H1 (cell line): Measurements from ENCODE around the gene OLA1. TPM values are rescaled to one million over a fixed set of nuclear protein-coding genes. Genes with fewer than 3 reads are reported as not detected.

Source experiments
- CTCF ChIA-PET: fragments of 300-600 bp; sonication (Branson Sonifier 250); formaldehyde crosslinking; loops from one replicate; lab custom pipeline; 2021; ENCODE audit not compliant: partially characterized antibody; lab: Charles Lee
- POLR2A ChIA-PET: fragments of 300-600 bp; sonication (Branson Sonifier 250); formaldehyde crosslinking; loops from one replicate; lab custom pipeline; 2021; ENCODE audit warnings: inconsistent platforms; ENCODE audit not compliant: partially characterized antibody; lab: Charles Lee
- DNase-seq, 2 experiments: peaks; one replicate each; pipeline versions ENCODE4 v3.0.0 to v3.0.0-alpha.2; 2010 to 2022; ENCODE audit warnings: low spot score in 2 of 2, low read depth in 1 of 2, mixed read lengths in 1 of 2
- FAIRE-seq: peaks from 2 replicates; lab custom pipeline; 2011; peaks lifted over from hg19 to GRCh38; lab: Jason Lieb, UNC
- H2AFZ ChIP-seq: 2 replicates; pipeline ENCODE4 v1.8.1; 2012; ENCODE audit warnings: low read length, inconsistent platforms
- H2AK5ac ChIP-seq: 2 replicates; pipeline ENCODE4 v1.6.1; 2013; ENCODE audit warnings: low read depth, low read length
- H2BK120ac ChIP-seq: replicated peaks from 2 replicates; pipeline ENCODE3; 2013; ENCODE audit warnings: low read depth, low read length, inconsistent platforms
- H2BK12ac ChIP-seq: 2 replicates; pipeline ENCODE4 v1.6.1; 2013; ENCODE audit warnings: low read depth, low read length
- H2BK15ac ChIP-seq: 2 replicates; pipeline ENCODE4 v1.6.1; 2013; ENCODE audit warnings: low read length
- H2BK20ac ChIP-seq: 2 replicates; pipeline ENCODE4 v1.6.1; 2013; ENCODE audit warnings: low read length
- H2BK5ac ChIP-seq: 2 replicates; pipeline ENCODE4 v1.6.1; 2013; ENCODE audit warnings: low read depth, low read length
- H3K14ac ChIP-seq: 2 replicates; pipeline ENCODE4 v1.6.1; 2013; ENCODE audit warnings: inconsistent platforms; ENCODE audit not compliant: insufficient read length
- H3K18ac ChIP-seq: 2 replicates; pipeline ENCODE4 v1.6.1; 2013; ENCODE audit warnings: low read length; ENCODE audit errors: extremely low read depth
- H3K23ac ChIP-seq: 2 replicates; pipeline ENCODE4 v1.6.1; 2013; ENCODE audit warnings: inconsistent platforms; ENCODE audit not compliant: insufficient read length
- H3K23me2 ChIP-seq: 2 replicates; pipeline ENCODE4 v1.6.1; 2013; ENCODE audit warnings: low read depth, low read length
- H3K27ac ChIP-seq: 2 replicates; pipeline ENCODE4 v1.6.1; 2011; ENCODE audit warnings: low read depth, low read length, inconsistent platforms
- H3K27me3 ChIP-seq, 4 experiments: replicated peaks in 1 of 4; 1 replicate in 1 of 4; 2 replicates in 3 of 4; pipeline versions ENCODE4 v1.6.1 to v1.8.1; 2011 to 2013; ENCODE audit warnings: low read length in 3 of 4, mild to moderate bottlenecking in 3 of 4, inconsistent platforms in 2 of 4, mixed read lengths in 2 of 4, moderate library complexity in 1 of 4; ENCODE audit not compliant: control insufficient read depth in 3 of 4, insufficient read depth in 3 of 4; ENCODE audit errors: extremely low read depth in 1 of 4
- H3K36me3 ChIP-seq, 4 experiments: 2 replicates each; pipeline versions ENCODE4 v1.6.1 to v1.8.1; 2011 to 2013; ENCODE audit warnings: mild to moderate bottlenecking in 4 of 4, low read length in 3 of 4, moderate library complexity in 2 of 4, control low read depth in 1 of 4, inconsistent platforms in 1 of 4; ENCODE audit not compliant: insufficient read depth in 4 of 4, control insufficient read depth in 2 of 4
- H3K4ac ChIP-seq: replicated peaks from 2 replicates; pipeline ENCODE3; 2013; ENCODE audit warnings: low read length, low read depth, mixed read lengths, inconsistent platforms; ENCODE audit not compliant: insufficient read length
- H3K4me1 ChIP-seq, 4 experiments: replicated peaks in 1 of 4; 1 replicate in 1 of 4; 2 replicates in 3 of 4; pipeline versions ENCODE4 v1.6.1 to v1.8.1; 2011 to 2013; ENCODE audit warnings: low read length in 3 of 4, inconsistent platforms in 2 of 4, mixed read lengths in 1 of 4; ENCODE audit not compliant: insufficient read depth in 4 of 4, control insufficient read depth in 3 of 4
- H3K4me2 ChIP-seq, 2 experiments: 2 replicates each; pipeline versions ENCODE4 v1.6.1 to v1.8.1; 2011 to 2013; ENCODE audit warnings: low read depth in 2 of 2, low read length in 2 of 2, control low read depth in 1 of 2, inconsistent platforms in 1 of 2, mild to moderate bottlenecking in 1 of 2; ENCODE audit not compliant: insufficient read depth in 1 of 2
- H3K4me3 ChIP-seq, 4 experiments: fragments of 200-600, 300-600 bp in 1 of 4; sonication (generic), shearing (Covaris generic), sonication (Bioruptor Twin) in 1 of 4; 2 replicates each; pipeline versions ENCODE4 v1.5.1 to v1.8.1; 2011 to 2016; ENCODE audit warnings: low read length in 4 of 4, low read depth in 3 of 4, control low read depth in 2 of 4, inconsistent platforms in 2 of 4, mild to moderate bottlenecking in 2 of 4, mixed read lengths in 1 of 4, moderate library complexity in 1 of 4; ENCODE audit not compliant: insufficient read depth in 2 of 4; ENCODE audit errors: extremely low read depth in 1 of 4
- H3K56ac ChIP-seq: replicated peaks from 2 replicates; pipeline ENCODE3; 2013; ENCODE audit warnings: low read depth, mild to moderate bottlenecking, mixed read lengths, low read length, inconsistent platforms; ENCODE audit not compliant: insufficient read length
- H3K79me1 ChIP-seq: 2 replicates; pipeline ENCODE4 v1.6.1; 2013; ENCODE audit warnings: low read depth, low read length, control low read depth
- H3K79me2 ChIP-seq, 2 experiments: 2 replicates each; pipeline versions ENCODE4 v1.6.1 to v1.8.1; 2012 to 2013; ENCODE audit warnings: low read length in 2 of 2, mild to moderate bottlenecking in 2 of 2, inconsistent platforms in 1 of 2; ENCODE audit not compliant: insufficient read depth in 2 of 2, control insufficient read depth in 1 of 2
- H3K9ac ChIP-seq, 4 experiments: replicated peaks in 1 of 4; 1 replicate in 1 of 4; 2 replicates in 3 of 4; pipeline versions ENCODE4 v1.6.1 to v1.8.1; 2011 to 2013; ENCODE audit warnings: low read depth in 3 of 4, low read length in 3 of 4, control low read depth in 2 of 4, mild to moderate bottlenecking in 2 of 4, moderate library complexity in 2 of 4, inconsistent platforms in 1 of 4; ENCODE audit errors: extremely low read depth in 1 of 4
- H3K9me3 ChIP-seq, 2 experiments: 2 replicates each; pipeline versions ENCODE4 v1.6.1 to v1.8.1; 2012 to 2013; ENCODE audit warnings: mild to moderate bottlenecking in 2 of 2, moderate library complexity in 2 of 2, control low read depth in 1 of 2, inconsistent platforms in 1 of 2, low read depth in 1 of 2, low read length in 1 of 2, mixed read lengths in 1 of 2; ENCODE audit not compliant: insufficient read depth in 2 of 2
- H4K20me1 ChIP-seq, 2 experiments: replicated peaks in 1 of 2; 2 replicates each; pipeline versions ENCODE3 to v1.8.1; 2011 to 2013; ENCODE audit warnings: inconsistent platforms in 2 of 2, low read length in 2 of 2, mild to moderate bottlenecking in 1 of 2; ENCODE audit not compliant: insufficient read depth in 2 of 2, control insufficient read depth in 1 of 2
- H4K5ac ChIP-seq: 2 replicates; pipeline ENCODE4 v1.6.1; 2013; ENCODE audit warnings: low read length, low read depth, mixed read lengths, inconsistent platforms; ENCODE audit not compliant: insufficient read length
- H4K8ac ChIP-seq: 2 replicates; pipeline ENCODE4 v1.8.0; 2013; ENCODE audit warnings: mild to moderate bottlenecking, moderate library complexity, low read length, inconsistent platforms; ENCODE audit not compliant: insufficient read depth; ENCODE audit errors: extremely low read depth
- H4K91ac ChIP-seq: replicated peaks from 2 replicates; pipeline ENCODE3; 2013; ENCODE audit warnings: low read length, mixed read lengths, inconsistent platforms; ENCODE audit not compliant: insufficient read length
- BCL11A ChIP-seq, 2 experiments: IDR thresholded peaks; one replicate each; pipeline ENCODE4 v1.6.1; 2011; ENCODE audit warnings: low read depth in 2 of 2, low read length in 2 of 2, mild to moderate bottlenecking in 2 of 2
- CBX8 ChIP-seq: fragments of 300-800, 300-1000 bp; sonication (generic); IDR thresholded peaks from 2 replicates; pipeline ENCODE4 v1.7.1; 2016; ENCODE audit warnings: low read depth, low read length, borderline replicate concordance
- CEBPB ChIP-seq: IDR thresholded peaks from 2 replicates; pipeline ENCODE4 v1.6.1; 2012; ENCODE audit warnings: low read depth, low read length
- CTBP2 ChIP-seq: IDR thresholded peaks from 2 replicates; pipeline ENCODE4 v1.7.0; 2011; ENCODE audit warnings: borderline replicate concordance, mild to moderate bottlenecking, moderate library complexity, mixed read lengths, low read length; ENCODE audit not compliant: insufficient read depth, insufficient read length
- FOSL1 ChIP-seq: IDR thresholded peaks from 2 replicates; pipeline ENCODE4 v1.6.1; 2011; ENCODE audit warnings: mild to moderate bottlenecking, low read depth, low read length, moderate library complexity; ENCODE audit not compliant: insufficient read depth
- GTF2F1 ChIP-seq: IDR thresholded peaks from 2 replicates; pipeline ENCODE4 v1.6.1; 2012; ENCODE audit warnings: low read depth, low read length, improper control_type of control experiment, borderline replicate concordance
- MAX ChIP-seq: IDR thresholded peaks from 2 replicates; pipeline ENCODE4 v1.6.1; 2012; ENCODE audit warnings: inconsistent platforms
- NANOG ChIP-seq: IDR thresholded peaks from 2 replicates; pipeline ENCODE4 v1.6.1; 2011; ENCODE audit warnings: low read length, low read depth, mild to moderate bottlenecking, inconsistent platforms; ENCODE audit not compliant: insufficient read depth, poor library complexity, severe bottlenecking
- NRF1 ChIP-seq: IDR thresholded peaks from 2 replicates; pipeline ENCODE4 v1.6.1; 2011; ENCODE audit warnings: mild to moderate bottlenecking, low read depth, low read length, improper control_type of control experiment
- POU5F1 ChIP-seq: IDR thresholded peaks from 2 replicates; pipeline ENCODE4 v1.6.1; 2011; ENCODE audit warnings: low read depth, mild to moderate bottlenecking, low read length, moderate library complexity
- RFX5 ChIP-seq: IDR thresholded peaks from 2 replicates; pipeline ENCODE4 v1.6.1; 2011; ENCODE audit warnings: low read depth, low read length, improper control_type of control experiment, borderline replicate concordance
- SIRT6 ChIP-seq: IDR thresholded peaks from one replicate; pipeline ENCODE4 v1.7.1; 2012; ENCODE audit warnings: low read length, inconsistent platforms
- SRF ChIP-seq: IDR thresholded peaks from 2 replicates; pipeline ENCODE4 v1.6.1; 2011; ENCODE audit warnings: mild to moderate bottlenecking, low read depth, low read length, moderate library complexity
- TAF7 ChIP-seq: optimal IDR thresholded peaks from 2 replicates; pipeline ENCODE3; 2011; ENCODE audit warnings: low read depth, mild to moderate bottlenecking, inconsistent platforms, low read length, moderate library complexity, borderline replicate concordance
- WGBS, 2 experiments: shearing (Covaris generic) in 1 of 2; methylation state at CpG; one replicate each; pipeline versions ENCODE4 v1.1.6 to v1.1.7; 2013 to 2015; ENCODE audit warnings: low lambda C conversion rate in 2 of 2, mixed read lengths in 2 of 2, inconsistent platforms in 1 of 2, low coverage in 1 of 2, missing lambda C conversion rate in 1 of 2; ENCODE audit not compliant: insufficient replicate concordance in 2 of 2, insufficient coverage in 1 of 2, insufficient read length in 1 of 2; ENCODE audit errors: extremely low coverage in 1 of 2, missing lambda C conversion rate in 1 of 2; 5-methylcytosine and 5-hydroxymethylcytosine counted together
- polyA plus RNA-seq, 7 experiments: library from polyadenylated mRNA; depleted of rRNA in 3 of 7; stranded (reverse) in 5 of 7; unstranded in 2 of 7; fragments of >200 nt in 5 of 7; fragments of 200-250 nt in 2 of 7; gene quantifications; 1 replicate in 5 of 7; 2 replicates in 1 of 7; 4 replicates in 1 of 7; pipeline versions ENCODE4 v1.2.1 to v1.2.3, GENCODE V29; 2011 to 2013; ENCODE audit warnings: missing spikeins in 2 of 7, mixed read lengths in 2 of 7
- total RNA-seq: library from RNA; stranded (reverse); fragmentation: NEBNext Ultra II Directional; extraction: Animal tissue kit (Norgen Biotek cat#: 25700); gene quantifications from 2 replicates; pipeline ENCODE4 v1.2.1, GENCODE V29; 2021

Gene OLA1
- total and polyA plus RNA-seq, 2 of the 8 experiments (the other 6 are each of a cell fraction or from before 2014, with no cell fraction given): 39.3 to 158 TPM

GRCh38 chr2:174072069-174072468 is 176.3 kb downstream of the OLA1 start:
- ChIA-PET CTCF (interaction anchor here (1.0 to 1.7 kb wide), 3 partner anchors 8 to 36 kb away, joined by 3 to 5 read pairs (median 4); no protein-coding TSS in a partner anchor), POLR2A (interaction anchor here (1.1 to 1.5 kb wide), 2 partner anchors 20 to 267 kb away, joined by 3 to 4 read pairs; no protein-coding TSS in a partner anchor)
- Histone ChIP-seq H3K4me3 (no peak overlapping the region), H3K9me3 (no peaks in the 10 kb centered on the region), H3K4me1 (peaks cover 0 to 5% (median 2%) of the 10 kb centered on the region in 4 experiments; a peak in 2 of 7 replicates), H3K23me2 (no peaks in the 10 kb centered on the region), H3K9ac (no peak overlapping the region), H3K79me1 (no peaks in the 10 kb centered on the region), H2BK5ac (no peak overlapping the region), H3K4me2 (no peak overlapping the region), H3K14ac (no peak overlapping the region), H2AFZ (no peak overlapping the region), H3K79me2 (no peaks in the 10 kb centered on the region), H3K36me3 (peaks cover 0 to 4% (median 0%) of the 10 kb centered on the region in 4 experiments; a peak in 2 of 8 replicates), H2BK20ac (no peak overlapping the region), H3K18ac (no peak overlapping the region), H4K5ac (no peak overlapping the region), H2BK12ac (no peak overlapping the region), H4K91ac (no peak overlapping the region), H3K27ac (no peak overlapping the region), H3K23ac (no peak overlapping the region), H4K8ac (no peak overlapping the region), H3K56ac (no peak overlapping the region), H4K20me1 (no peaks in the 10 kb centered on the region), H2AK5ac (no peak overlapping the region), H3K27me3 (no peaks in the 10 kb centered on the region), H2BK120ac (no peak overlapping the region), H2BK15ac (no peak overlapping the region), H3K4ac (no peak overlapping the region)
- no peak for DNase-seq
- no peak for FAIRE-seq
- 74% methylated on average over 4 of the region's 4 CpGs; no CpG with 5 or more reads in 1 of the 2 experiments for WGBS, 2 experiments
- TF ChIP-seq BCL11A (IDR thresholded peaks at IDR 0.05; ENCODE audit: low read depth in 2 of 2, low read length in 2 of 2) (no peak), MAX (no peak), CEBPB (no peak), NANOG (no peak), SRF (no peak), NRF1 (no peak), FOSL1 (no peak), POU5F1 (no peak), RFX5 (no peak), GTF2F1 (no peak), CBX8 (no peak), SIRT6 (no peak), TAF7 (no peak), CTBP2 (no peak)
